ENCODE measurements around the gene TMPRSS11A. TPM values are rescaled to one million over a fixed set of nuclear protein-coding genes. Genes with fewer than 3 reads are reported as not detected.

The TMPRSS11A gene
- total RNA-seq, 1 donor from 2014 or later = not detected

- DNase-seq (no peak), ATAC-seq (no peak)
- Histone ChIP-seq H3K36me3 (no peaks in the 10 kb centered on the region), H3K27me3 (ENCODE audit: low read depth) (no peaks in the 10 kb centered on the region), H3K9me3 (no peaks in the 10 kb centered on the region), H3K4me1 (no peaks in the 10 kb centered on the region), H3K4me3 (no peak overlapping the region), H3K27ac (no peak overlapping the region)
- no peak for TF ChIP-seq CTCF (IDR thresholded peaks at IDR 0.05)
- intact Hi-C loops (cut with DNase I) = no loop called here
Measured at GRCh38 chr4:67912080-67912479, 51.2 kb downstream of the TMPRSS11A start.

- Histone ChIP-seq H3K4me3 (no peak overlapping the region), H3K27me3 (ENCODE audit: low read depth) (no peaks in the 10 kb centered on the region), H3K36me3 (no peaks in the 10 kb centered on the region), H3K9me3 (no peaks in the 10 kb centered on the region), H3K4me1 (no peaks in the 10 kb centered on the region), H3K27ac (no peak overlapping the region)
- intact Hi-C loops (cut with DNase I) = no loop called here
- DNase-seq (no peak), ATAC-seq (no peak)
- TF ChIP-seq CTCF (IDR thresholded peaks at IDR 0.05) = no peak
Measured at GRCh38 chr4:67911638-67912037, 51.7 kb downstream of the TMPRSS11A start.

GRCh38 chr4:67911141-67911540, 52.2 kb downstream of the TMPRSS11A start:
- ATAC-seq (no peak), DNase-seq (no peak)
- Histone ChIP-seq H3K4me1 (no peaks in the 10 kb centered on the region), H3K36me3 (no peaks in the 10 kb centered on the region), H3K4me3 (no peak overlapping the region), H3K9me3 (no peaks in the 10 kb centered on the region), H3K27me3 (ENCODE audit: low read depth) (no peaks in the 10 kb centered on the region), H3K27ac (no peak overlapping the region)
- intact Hi-C loops (cut with DNase I) = no loop called here
- no peak for TF ChIP-seq CTCF (IDR thresholded peaks at IDR 0.05)

- ATAC-seq = no peak
- no peaks in the 10 kb centered on the region for H3K27me3 ChIP-seq (ENCODE audit: low read depth)
- no peak for TF ChIP-seq CTCF (IDR thresholded peaks at IDR 0.05)
- intact Hi-C loops (cut with DNase I) = no loop called here
- no peaks in the 10 kb centered on the region for H3K4me1 ChIP-seq
- no peak overlapping the region for H3K27ac ChIP-seq
- DNase-seq = no peak
- H3K36me3 ChIP-seq = no peaks in the 10 kb centered on the region
- H3K4me3 ChIP-seq = no peak overlapping the region
- no peaks in the 10 kb centered on the region for H3K9me3 ChIP-seq
Measured at GRCh38 chr4:67910585-67910905, 52.7 kb downstream of the TMPRSS11A start.

- H3K27me3 ChIP-seq (ENCODE audit: low read depth) = no peaks in the 10 kb centered on the region
- no peak overlapping the region for H3K27ac ChIP-seq
- intact Hi-C loops (cut with DNase I) = no loop called here
- DNase-seq (no peak), ATAC-seq (no peak)
- H3K4me1 ChIP-seq = no peaks in the 10 kb centered on the region
- H3K36me3 ChIP-seq = no peaks in the 10 kb centered on the region
- H3K9me3 ChIP-seq = no peaks in the 10 kb centered on the region
- no peak overlapping the region for H3K4me3 ChIP-seq
- peak; percentile 54 for TF ChIP-seq CTCF (IDR thresholded peaks at IDR 0.05)
Measured at GRCh38 chr4:67909905-67910584, 53.2 kb downstream of the TMPRSS11A start.
